HG03354 (cell line): ENCODE results near the gene PTTG2.
"Not testable (repeated sequence)": the region's sequence is repeated elsewhere in the genome, so short reads cannot be mapped to it uniquely, and the experiment has no call there.

Experiments used
- ATAC-seq: cut with Tn5 transposase; IDR thresholded peaks from one replicate; pipeline ENCODE4 v1.9.1; 2021; ENCODE audit warnings: mild to moderate bottlenecking; ENCODE audit not compliant: unreplicated experiment, poor library complexity, severe bottlenecking

The PTTG2 gene

GRCh38 chr4:37953620-37954293 lies 6.4 kb upstream of the PTTG2 start:
- ATAC-seq = no peak

DNA sequence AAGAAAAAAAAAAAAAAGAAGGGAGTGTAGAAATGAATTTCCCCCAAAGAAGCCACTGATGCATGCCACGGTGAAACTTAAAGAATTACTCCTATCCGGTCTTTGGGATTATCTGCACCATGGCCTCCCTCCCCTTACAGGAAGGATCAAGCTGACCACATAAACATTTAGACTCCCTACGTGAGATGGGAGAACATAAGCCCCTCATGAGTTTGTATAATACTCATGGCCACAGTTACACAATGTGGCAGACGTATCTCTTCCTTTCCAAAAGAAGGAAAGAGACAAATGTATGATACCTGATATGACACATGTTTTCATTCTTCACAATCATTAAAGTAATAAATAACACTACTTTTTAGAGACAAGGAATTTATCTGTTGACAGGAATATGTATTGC lies 3.3 kb upstream of the PTTG2 start:
- no peak for ATAC-seq

DNA sequence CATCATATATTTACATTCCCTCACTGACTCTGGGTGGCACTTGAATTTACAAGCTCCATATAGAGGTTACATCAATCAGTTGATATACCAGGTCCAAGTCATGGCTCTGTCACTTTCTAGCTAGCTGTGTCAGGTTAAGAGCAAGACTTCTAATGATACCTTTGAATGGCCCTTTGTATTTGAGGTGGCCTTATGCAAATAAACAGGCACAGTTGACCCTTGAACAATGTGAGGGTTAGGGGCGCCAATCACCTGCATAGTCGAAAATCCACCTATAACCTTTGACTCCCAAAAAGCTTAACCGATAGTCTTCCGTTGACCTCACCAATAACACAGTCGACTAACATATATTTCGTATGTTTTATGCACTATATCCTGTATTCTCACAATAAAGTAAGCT lies 1.3 kb upstream of the PTTG2 start:
- ATAC-seq = no peak

- ATAC-seq = no peak
These were observed 667 bp downstream of the PTTG2 start for GRCh38 chr4:37960679-37961450.

- ATAC-seq = no peak
These were observed 4.7 kb downstream of the PTTG2 start for GRCh38 chr4:37964734-37965457.

DNA sequence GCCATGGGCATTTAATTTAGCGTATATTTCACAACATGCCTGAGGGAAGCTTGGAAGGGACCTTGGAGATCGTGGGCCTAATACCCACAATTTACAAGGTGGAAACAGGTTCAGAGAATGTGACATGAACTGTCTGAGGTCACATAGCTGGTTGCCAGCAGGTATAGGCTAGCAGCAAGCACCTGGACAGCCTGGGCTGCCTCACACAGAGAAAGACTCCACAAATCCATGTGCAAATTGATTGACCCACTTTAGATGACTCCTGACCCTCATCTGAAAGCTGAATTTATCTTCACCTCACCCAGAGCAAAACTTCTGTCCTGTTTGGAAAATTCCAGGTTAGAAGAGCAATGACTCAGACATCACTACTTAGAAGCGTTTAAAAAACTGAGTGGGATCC lies 5.8 kb downstream of the PTTG2 start:
- no peak for ATAC-seq

- ATAC-seq = no peak
These were observed 7.5 kb downstream of the PTTG2 start for GRCh38 chr4:37967736-37968135.

DNA sequence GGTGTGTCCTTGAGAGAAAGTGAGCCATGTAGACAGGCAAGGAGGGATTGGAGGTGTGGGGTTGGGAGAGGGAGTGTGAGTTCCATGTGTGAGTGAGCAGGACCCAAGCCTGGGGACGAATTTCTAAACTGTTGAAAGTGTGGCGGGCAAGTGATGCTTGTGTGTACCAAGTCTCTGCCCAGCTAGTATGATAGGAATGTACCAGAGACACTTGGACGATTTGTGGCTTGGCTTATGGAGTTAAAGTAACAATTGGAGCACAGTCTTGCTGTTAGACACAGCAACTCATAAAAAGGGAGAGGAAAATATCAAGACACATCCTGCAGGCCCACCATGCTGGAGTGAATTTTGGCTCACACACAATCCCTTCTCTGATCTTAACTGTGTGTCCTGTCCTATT lies 8.5 kb downstream of the PTTG2 start:
- no peak for ATAC-seq

- ATAC-seq = peak; percentile 79
These were observed 10.5 kb downstream of the PTTG2 start for GRCh38 chr4:37970702-37971101.

- ATAC-seq = no peak
These were observed 11.0 kb downstream of the PTTG2 start for GRCh38 chr4:37971202-37971601.

DNA sequence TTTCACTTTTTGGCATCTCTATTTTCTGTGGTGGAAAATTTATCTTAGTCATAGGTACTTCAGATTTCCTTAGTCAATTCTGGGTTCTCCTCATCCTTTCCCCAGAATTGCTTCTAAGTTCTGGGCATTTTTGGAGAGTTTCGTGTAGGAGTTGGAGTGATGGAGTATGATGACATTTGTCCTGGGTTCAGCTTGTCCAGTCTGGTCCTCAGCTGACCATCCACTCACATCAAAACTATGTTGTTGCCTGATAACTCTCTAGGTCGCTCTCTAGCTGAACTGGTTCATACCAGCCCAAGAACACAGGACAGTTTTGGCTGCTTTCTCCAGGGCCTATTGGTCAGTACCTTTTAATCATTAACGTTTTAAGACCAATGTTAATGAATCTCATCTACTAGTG lies 13.2 kb downstream of the PTTG2 start:
- no peak for ATAC-seq

DNA sequence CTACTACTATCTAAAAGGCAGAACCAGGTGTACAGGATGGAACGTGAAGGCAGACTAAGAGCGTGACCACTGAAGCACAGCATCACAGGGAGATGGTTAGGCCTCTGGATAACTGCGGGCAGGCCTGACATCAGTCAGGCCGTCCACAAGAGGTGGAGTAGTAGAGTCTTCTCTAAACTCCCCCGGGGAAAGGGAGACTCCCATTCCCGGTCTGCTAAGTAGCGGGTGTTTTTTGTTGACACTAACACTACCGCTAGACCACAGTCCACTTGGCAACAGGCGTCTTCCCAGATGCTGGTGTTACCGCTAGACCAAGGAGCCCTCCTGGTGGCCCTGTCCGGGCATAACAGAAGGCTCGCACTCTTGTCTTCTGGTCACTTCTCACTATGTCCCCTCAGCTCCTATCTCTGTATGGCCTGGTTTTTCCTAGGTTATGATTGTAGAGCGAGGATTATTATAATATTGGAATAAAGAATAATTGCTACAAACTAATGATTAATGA lies 15.2 kb downstream of the PTTG2 start:
- ATAC-seq = not testable (repeated sequence)

DNA sequence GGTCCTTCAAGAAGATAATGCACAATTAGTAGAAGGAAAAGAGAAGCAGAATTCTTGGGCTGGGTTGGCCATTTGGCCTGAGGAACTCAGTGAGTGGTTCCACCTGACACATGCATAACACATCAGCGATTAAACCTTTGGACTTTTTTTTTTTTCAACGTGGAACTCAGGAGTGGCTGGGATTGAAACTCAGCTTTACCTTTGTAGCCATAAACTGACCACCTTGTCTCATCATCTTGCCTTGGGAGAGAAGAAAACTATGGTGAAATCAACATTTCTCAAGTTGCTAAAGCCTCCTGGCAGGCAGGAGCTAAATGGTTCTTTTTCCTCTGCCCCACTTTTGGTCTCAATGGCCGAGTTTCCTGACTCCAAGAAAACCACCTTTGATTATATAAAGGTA lies 16.3 kb downstream of the PTTG2 start:
- ATAC-seq = no peak

DNA sequence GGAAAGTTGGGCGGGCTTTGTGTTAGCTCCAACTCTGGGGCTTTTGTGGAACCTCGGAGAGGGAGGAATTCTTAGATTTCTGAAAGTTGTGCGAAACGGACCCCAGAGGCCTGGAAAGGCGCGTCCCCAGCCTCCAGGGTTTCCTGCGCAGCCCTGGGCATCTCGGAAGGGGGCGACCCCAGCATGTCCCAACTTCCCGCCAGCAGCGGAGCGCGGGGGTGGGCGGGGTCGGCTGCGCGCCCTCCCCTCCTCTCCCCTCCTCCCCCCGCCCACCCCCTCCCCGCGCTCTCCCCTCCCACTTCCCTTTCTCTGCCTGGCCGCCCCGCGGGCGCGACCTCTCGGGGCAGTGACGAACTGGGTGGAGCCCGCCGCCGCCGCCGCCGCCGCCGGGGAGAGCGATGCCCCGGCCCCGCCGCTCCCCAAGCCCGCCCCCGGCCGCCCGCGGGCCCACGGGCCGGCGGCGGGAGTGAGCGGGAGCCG lies 16.8 kb downstream of the PTTG2 start:
- peak; percentile 81 for ATAC-seq

DNA sequence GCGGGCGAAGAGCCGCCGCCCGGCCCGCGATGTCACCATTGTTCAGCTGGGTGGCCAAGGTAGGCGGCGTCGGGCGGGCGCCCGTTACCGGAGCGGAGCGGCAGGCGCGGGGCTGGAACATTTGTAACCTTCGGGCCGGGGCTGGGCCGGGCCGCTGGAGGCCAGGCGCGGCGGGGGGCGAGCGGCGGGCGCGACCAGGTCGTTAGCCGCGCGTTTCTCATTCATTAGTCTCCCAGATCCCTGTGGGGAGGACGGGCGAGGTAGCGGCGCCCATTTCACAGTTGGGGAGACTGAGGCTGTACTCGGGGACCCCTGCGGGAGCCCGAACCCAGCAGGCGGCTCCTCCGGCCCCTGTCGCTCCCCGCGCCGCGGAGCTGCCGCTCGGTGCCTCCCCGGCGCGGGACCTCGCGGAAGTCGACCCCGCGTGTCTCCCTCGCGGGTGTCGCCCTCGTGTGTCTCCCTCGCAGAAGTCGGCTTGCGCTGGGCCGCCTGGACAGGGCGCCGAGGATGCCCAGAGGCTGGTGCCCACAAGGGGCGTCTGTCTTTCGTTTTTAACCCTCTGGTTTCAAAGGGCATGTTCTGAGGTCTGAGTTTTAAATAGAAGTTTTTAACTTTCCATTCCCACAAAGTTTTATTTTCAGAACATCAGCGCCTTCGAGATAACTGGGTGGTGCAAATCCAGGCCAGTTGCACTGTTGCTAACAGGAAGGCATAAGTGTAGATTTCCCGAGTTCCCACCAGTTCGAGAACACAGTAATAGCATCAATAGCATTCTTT lies 17.5 kb downstream of the PTTG2 start:
- ATAC-seq = peak; percentile 63

GRCh38 chr4:37978248-37978924 lies 18.2 kb downstream of the PTTG2 start:
- peak; percentile 31 for ATAC-seq

- no peak for ATAC-seq
These were observed 20.0 kb downstream of the PTTG2 start for GRCh38 chr4:37980246-37980645.

DNA sequence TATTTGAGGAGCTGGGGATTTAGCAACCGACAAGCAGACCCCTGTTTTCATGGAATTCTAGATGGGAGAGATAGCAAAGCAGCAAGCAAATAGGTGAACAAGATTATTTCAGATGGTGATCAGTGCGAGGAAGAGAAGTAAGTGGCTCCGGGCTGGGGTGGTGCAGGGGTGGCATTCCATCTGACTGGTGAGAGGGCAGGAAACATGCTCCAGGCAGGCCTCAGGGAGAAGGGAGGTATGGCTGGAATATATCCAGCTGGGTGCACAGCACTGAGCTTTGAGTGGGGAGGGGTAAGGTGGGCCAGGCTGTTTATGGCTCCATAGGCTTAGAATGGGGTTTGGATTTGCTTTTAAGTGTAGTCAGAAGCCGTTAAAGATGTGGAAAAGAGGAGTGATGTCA lies 21.2 kb downstream of the PTTG2 start:
- no peak for ATAC-seq
